ENCODE results near the gene UPK1A. TPM values are rescaled to one million over a fixed set of nuclear protein-coding genes. Genes with fewer than 3 reads are reported as not detected.

UPK1A gene
- total RNA-seq, 2 donors from 2014 or later, result 0.37 to 0.46 TPM

- no peaks in the 10 kb centered on the region for H3K27me3 Mint-ChIP-seq (ENCODE audit: insufficient read depth)
- Histone ChIP-seq H3K27ac (ENCODE audit: low read depth, low read length) (no peak overlapping the region), H3K9ac (ENCODE audit: extremely low read depth, low read length, poor library complexity, severe bottlenecking) (no peak overlapping the region), H3K4me3 (ENCODE audit: low read length) (no peak overlapping the region), H3K27me3 (ENCODE audit: control insufficient read depth, insufficient read depth, low read length, poor library complexity, severe bottlenecking) (no peaks in the 10 kb centered on the region), H3K4me1 (ENCODE audit: control insufficient read depth, insufficient read depth, low read length) (peaks cover 6% of the 10 kb centered on the region), H3K9me3 (ENCODE audit: control insufficient read depth, low read length) (no peaks in the 10 kb centered on the region), H3K36me3 (ENCODE audit: control insufficient read depth, insufficient read depth, low read length) (no peaks in the 10 kb centered on the region)
- H3K36me3 Mint-ChIP-seq (ENCODE audit: low read depth), result no peaks in the 10 kb centered on the region
- no peak overlapping the region for H3K27ac Mint-ChIP-seq
- H3K9me3 Mint-ChIP-seq, result no peaks in the 10 kb centered on the region
- peaks cover 13% of the 10 kb centered on the region for H3K4me1 Mint-ChIP-seq
- H3K4me3 Mint-ChIP-seq, result no peak overlapping the region
- TF ChIP-seq CTCF (conservative IDR thresholded peaks at IDR 0.05), result no peak
- 83 to 84% methylated on average over 4 to 11 of the region's 11 CpGs for WGBS, 2 experiments (ENCODE audit: insufficient coverage in 1 of 2, insufficient read length in 1 of 2)
- DNase-seq, result no peak
These were observed 46.5 kb downstream of the UPK1A start for GRCh38 chr19:35712567-35713505.

DNA sequence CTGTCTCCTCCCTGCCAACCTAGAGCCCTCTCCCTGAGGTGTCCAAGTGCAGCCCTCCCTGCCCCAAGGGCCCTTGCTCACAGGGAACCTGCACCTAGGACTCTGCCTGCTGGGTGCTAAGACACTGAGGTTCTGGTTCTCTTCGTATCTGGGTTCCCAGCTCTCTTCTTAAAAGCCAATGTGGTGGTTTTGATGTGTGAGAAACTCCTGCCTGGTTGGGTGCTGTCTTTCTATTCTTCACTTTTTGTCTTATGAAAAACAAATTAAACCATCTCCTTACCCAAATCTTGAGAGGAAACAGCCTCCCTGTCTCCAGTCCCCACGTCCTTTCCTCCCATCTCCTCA lies 47.2 kb downstream of the UPK1A start:
- H3K36me3 Mint-ChIP-seq (ENCODE audit: low read depth), result no peaks in the 10 kb centered on the region
- no peak for DNase-seq
- Histone ChIP-seq H3K36me3 (ENCODE audit: control insufficient read depth, insufficient read depth, low read length) (no peaks in the 10 kb centered on the region), H3K9me3 (ENCODE audit: control insufficient read depth, low read length) (no peaks in the 10 kb centered on the region), H3K4me1 (ENCODE audit: control insufficient read depth, insufficient read depth, low read length) (peaks cover 6% of the 10 kb centered on the region), H3K27me3 (ENCODE audit: control insufficient read depth, insufficient read depth, low read length, poor library complexity, severe bottlenecking) (no peaks in the 10 kb centered on the region), H3K9ac (ENCODE audit: extremely low read depth, low read length, poor library complexity, severe bottlenecking) (no peak overlapping the region), H3K4me3 (ENCODE audit: low read length) (no peak overlapping the region), H3K27ac (ENCODE audit: low read depth, low read length) (no peak overlapping the region)
- H3K27me3 Mint-ChIP-seq (ENCODE audit: insufficient read depth), result no peaks in the 10 kb centered on the region
- H3K9me3 Mint-ChIP-seq, result no peaks in the 10 kb centered on the region
- no peak for TF ChIP-seq CTCF (conservative IDR thresholded peaks at IDR 0.05)
- no peak overlapping the region for H3K27ac Mint-ChIP-seq
- WGBS, 2 experiments (ENCODE audit: insufficient coverage in 1 of 2, insufficient read length in 1 of 2), result 87 to 100% methylated on average over 1 to 2 of the region's 2 CpGs
- peaks cover 13% of the 10 kb centered on the region for H3K4me1 Mint-ChIP-seq
- no peak overlapping the region for H3K4me3 Mint-ChIP-seq

DNA sequence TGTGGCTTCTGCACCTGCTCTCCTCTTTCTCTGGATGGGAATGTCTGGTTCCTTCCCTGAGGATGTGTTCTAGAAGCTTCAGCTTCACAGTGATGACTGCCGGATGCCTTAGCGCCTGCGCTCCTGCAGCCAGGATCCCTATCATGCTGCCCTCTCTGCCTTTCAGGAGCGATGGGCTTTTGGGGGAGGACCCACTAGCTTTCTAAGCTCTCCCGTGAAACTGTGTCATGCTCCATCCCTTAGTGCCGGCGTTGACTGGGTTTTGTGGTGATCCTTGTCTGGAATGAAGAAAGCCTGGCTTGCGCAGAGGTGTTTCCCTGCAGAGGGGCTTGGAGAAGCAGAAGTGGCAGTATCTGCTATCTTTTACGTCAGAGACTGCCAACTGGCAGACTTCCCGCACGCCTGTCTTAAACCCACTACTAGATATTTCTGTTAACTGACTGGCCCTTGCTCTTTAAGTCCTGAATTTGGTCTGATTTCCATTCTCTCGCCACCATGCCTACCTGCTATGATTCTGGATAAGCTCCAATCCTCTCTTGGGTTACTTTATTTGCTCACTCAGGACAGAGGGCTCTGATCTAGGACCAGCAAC lies 47.7 kb downstream of the UPK1A start:
- H3K9me3 ChIP-seq (ENCODE audit: control insufficient read depth, low read length), result no peaks in the 10 kb centered on the region
- Mint-ChIP-seq H3K27ac (no peak overlapping the region), H3K36me3 (ENCODE audit: low read depth) (no peaks in the 10 kb centered on the region), H3K4me1 (peaks cover 13% of the 10 kb centered on the region), H3K4me3 (no peak overlapping the region), H3K9me3 (no peaks in the 10 kb centered on the region), H3K27me3 (ENCODE audit: insufficient read depth) (no peaks in the 10 kb centered on the region)
- H3K36me3 ChIP-seq (ENCODE audit: control insufficient read depth, insufficient read depth, low read length), result no peaks in the 10 kb centered on the region
- no peak overlapping the region for H3K27ac ChIP-seq (ENCODE audit: low read depth, low read length)
- TF ChIP-seq CTCF (conservative IDR thresholded peaks at IDR 0.05), result no peak
- no peaks in the 10 kb centered on the region for H3K27me3 ChIP-seq (ENCODE audit: control insufficient read depth, insufficient read depth, low read length, poor library complexity, severe bottlenecking)
- 87 to 89% methylated on average over 9 to 12 of the region's 12 CpGs for WGBS, 2 experiments (ENCODE audit: insufficient coverage in 1 of 2, insufficient read length in 1 of 2)
- DNase-seq, result no peak
- H3K9ac ChIP-seq (ENCODE audit: extremely low read depth, low read length, poor library complexity, severe bottlenecking), result no peak overlapping the region
- H3K4me1 ChIP-seq (ENCODE audit: control insufficient read depth, insufficient read depth, low read length), result peaks cover 7% of the 10 kb centered on the region
- no peak overlapping the region for H3K4me3 ChIP-seq (ENCODE audit: low read length)

All from endodermal cell (in vitro differentiated cells).